ENCODE measurements around the gene PLCL2.

DNA sequence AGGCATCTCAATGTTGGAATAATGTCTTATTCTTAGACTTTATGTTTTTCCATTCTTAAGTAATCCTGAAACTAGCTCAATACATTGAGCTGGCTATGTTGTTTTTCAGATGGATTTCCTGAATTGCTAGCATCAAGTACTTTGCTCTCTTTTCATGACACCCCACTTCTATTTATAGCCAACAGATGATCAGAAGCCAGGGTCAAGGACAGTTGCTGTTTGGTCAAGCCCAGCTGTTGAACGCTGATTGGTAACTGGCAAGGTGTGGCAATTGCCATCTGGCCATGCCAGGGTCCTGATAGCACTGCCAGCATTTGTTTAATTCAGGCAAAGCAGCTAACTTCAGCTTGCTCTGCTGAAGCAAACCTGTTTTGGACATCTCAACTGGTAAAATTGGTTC, 46.2 kb upstream of the PLCL2 start:
- TF ChIP-seq CEBPB (IDR thresholded peaks at IDR 0.05; ENCODE audit: borderline replicate concordance in 1 of 2, low read depth in 2 of 2, low read length in 2 of 2) (no peak), POLR2A (IDR thresholded peaks at IDR 0.05; ENCODE audit: low read depth, low read length) (no peak), SMC3 (IDR thresholded peaks at IDR 0.05; ENCODE audit: borderline replicate concordance, low read length) (no peak), SREBF2 (IDR thresholded peaks at IDR 0.05; ENCODE audit: low read length) (no peak)
- TF ChIP-seq, protein P1, sequence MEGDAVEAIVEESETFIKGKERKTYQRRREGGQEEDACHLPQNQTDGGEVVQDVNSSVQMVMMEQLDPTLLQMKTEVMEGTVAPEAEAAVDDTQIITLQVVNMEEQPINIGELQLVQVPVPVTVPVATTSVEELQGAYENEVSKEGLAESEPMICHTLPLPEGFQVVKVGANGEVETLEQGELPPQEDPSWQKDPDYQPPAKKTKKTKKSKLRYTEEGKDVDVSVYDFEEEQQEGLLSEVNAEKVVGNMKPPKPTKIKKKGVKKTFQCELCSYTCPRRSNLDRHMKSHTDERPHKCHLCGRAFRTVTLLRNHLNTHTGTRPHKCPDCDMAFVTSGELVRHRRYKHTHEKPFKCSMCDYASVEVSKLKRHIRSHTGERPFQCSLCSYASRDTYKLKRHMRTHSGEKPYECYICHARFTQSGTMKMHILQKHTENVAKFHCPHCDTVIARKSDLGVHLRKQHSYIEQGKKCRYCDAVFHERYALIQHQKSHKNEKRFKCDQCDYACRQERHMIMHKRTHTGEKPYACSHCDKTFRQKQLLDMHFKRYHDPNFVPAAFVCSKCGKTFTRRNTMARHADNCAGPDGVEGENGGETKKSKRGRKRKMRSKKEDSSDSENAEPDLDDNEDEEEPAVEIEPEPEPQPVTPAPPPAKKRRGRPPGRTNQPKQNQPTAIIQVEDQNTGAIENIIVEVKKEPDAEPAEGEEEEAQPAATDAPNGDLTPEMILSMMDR (IDR thresholded peaks at IDR 0.05 in 2 of 3, conservative IDR thresholded peaks at IDR 0.05 in 1 of 3; ENCODE audit: control insufficient read depth in 2 of 3, extremely low read depth in 1 of 3, insufficient read depth in 1 of 3, low read depth in 3 of 3, low read length in 3 of 3): no peak
- TF ChIP-seq, protein P2, sequence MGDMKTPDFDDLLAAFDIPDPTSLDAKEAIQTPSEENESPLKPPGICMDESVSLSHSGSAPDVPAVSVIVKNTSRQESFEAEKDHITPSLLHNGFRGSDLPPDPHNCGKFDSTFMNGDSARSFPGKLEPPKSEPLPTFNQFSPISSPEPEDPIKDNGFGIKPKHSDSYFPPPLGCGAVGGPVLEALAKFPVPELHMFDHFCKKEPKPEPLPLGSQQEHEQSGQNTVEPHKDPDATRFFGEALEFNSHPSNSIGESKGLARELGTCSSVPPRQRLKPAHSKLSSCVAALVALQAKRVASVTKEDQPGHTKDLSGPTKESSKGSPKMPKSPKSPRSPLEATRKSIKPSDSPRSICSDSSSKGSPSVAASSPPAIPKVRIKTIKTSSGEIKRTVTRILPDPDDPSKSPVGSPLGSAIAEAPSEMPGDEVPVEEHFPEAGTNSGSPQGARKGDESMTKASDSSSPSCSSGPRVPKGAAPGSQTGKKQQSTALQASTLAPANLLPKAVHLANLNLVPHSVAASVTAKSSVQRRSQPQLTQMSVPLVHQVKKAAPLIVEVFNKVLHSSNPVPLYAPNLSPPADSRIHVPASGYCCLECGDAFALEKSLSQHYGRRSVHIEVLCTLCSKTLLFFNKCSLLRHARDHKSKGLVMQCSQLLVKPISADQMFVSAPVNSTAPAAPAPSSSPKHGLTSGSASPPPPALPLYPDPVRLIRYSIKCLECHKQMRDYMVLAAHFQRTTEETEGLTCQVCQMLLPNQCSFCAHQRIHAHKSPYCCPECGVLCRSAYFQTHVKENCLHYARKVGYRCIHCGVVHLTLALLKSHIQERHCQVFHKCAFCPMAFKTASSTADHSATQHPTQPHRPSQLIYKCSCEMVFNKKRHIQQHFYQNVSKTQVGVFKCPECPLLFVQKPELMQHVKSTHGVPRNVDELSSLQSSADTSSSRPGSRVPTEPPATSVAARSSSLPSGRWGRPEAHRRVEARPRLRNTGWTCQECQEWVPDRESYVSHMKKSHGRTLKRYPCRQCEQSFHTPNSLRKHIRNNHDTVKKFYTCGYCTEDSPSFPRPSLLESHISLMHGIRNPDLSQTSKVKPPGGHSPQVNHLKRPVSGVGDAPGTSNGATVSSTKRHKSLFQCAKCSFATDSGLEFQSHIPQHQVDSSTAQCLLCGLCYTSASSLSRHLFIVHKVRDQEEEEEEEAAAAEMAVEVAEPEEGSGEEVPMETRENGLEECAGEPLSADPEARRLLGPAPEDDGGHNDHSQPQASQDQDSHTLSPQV (IDR thresholded peaks at IDR 0.05): no peak
- TF ChIP-seq, protein P3, sequence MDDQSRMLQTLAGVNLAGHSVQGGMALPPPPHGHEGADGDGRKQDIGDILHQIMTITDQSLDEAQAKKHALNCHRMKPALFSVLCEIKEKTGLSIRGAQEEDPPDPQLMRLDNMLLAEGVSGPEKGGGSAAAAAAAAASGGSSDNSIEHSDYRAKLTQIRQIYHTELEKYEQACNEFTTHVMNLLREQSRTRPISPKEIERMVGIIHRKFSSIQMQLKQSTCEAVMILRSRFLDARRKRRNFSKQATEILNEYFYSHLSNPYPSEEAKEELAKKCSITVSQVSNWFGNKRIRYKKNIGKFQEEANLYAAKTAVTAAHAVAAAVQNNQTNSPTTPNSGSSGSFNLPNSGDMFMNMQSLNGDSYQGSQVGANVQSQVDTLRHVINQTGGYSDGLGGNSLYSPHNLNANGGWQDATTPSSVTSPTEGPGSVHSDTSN (IDR thresholded peaks at IDR 0.05; ENCODE audit: insufficient replicate concordance, low read depth, low read length): no peak
- TF ChIP-seq, protein P4, sequence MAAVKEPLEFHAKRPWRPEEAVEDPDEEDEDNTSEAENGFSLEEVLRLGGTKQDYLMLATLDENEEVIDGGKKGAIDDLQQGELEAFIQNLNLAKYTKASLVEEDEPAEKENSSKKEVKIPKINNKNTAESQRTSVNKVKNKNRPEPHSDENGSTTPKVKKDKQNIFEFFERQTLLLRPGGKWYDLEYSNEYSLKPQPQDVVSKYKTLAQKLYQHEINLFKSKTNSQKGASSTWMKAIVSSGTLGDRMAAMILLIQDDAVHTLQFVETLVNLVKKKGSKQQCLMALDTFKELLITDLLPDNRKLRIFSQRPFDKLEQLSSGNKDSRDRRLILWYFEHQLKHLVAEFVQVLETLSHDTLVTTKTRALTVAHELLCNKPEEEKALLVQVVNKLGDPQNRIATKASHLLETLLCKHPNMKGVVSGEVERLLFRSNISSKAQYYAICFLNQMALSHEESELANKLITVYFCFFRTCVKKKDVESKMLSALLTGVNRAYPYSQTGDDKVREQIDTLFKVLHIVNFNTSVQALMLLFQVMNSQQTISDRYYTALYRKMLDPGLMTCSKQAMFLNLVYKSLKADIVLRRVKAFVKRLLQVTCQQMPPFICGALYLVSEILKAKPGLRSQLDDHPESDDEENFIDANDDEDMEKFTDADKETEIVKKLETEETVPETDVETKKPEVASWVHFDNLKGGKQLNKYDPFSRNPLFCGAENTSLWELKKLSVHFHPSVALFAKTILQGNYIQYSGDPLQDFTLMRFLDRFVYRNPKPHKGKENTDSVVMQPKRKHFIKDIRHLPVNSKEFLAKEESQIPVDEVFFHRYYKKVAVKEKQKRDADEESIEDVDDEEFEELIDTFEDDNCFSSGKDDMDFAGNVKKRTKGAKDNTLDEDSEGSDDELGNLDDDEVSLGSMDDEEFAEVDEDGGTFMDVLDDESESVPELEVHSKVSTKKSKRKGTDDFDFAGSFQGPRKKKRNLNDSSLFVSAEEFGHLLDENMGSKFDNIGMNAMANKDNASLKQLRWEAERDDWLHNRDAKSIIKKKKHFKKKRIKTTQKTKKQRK (IDR thresholded peaks at IDR 0.05; ENCODE audit: low read depth, low read length): no peak
- TF ChIP-seq, protein P5, sequence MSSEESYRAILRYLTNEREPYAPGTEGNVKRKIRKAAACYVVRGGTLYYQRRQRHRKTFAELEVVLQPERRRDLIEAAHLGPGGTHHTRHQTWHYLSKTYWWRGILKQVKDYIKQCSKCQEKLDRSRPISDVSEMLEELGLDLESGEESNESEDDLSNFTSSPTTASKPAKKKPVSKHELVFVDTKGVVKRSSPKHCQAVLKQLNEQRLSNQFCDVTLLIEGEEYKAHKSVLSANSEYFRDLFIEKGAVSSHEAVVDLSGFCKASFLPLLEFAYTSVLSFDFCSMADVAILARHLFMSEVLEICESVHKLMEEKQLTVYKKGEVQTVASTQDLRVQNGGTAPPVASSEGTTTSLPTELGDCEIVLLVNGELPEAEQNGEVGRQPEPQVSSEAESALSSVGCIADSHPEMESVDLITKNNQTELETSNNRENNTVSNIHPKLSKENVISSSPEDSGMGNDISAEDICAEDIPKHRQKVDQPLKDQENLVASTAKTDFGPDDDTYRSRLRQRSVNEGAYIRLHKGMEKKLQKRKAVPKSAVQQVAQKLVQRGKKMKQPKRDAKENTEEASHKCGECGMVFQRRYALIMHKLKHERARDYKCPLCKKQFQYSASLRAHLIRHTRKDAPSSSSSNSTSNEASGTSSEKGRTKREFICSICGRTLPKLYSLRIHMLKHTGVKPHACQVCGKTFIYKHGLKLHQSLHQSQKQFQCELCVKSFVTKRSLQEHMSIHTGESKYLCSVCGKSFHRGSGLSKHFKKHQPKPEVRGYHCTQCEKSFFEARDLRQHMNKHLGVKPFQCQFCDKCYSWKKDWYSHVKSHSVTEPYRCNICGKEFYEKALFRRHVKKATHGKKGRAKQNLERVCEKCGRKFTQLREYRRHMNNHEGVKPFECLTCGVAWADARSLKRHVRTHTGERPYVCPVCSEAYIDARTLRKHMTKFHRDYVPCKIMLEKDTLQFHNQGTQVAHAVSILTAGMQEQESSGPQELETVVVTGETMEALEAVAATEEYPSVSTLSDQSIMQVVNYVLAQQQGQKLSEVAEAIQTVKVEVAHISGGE (CRISPR knock-in tag; IDR thresholded peaks at IDR 0.05): no peak
- TF ChIP-seq, protein P6, sequence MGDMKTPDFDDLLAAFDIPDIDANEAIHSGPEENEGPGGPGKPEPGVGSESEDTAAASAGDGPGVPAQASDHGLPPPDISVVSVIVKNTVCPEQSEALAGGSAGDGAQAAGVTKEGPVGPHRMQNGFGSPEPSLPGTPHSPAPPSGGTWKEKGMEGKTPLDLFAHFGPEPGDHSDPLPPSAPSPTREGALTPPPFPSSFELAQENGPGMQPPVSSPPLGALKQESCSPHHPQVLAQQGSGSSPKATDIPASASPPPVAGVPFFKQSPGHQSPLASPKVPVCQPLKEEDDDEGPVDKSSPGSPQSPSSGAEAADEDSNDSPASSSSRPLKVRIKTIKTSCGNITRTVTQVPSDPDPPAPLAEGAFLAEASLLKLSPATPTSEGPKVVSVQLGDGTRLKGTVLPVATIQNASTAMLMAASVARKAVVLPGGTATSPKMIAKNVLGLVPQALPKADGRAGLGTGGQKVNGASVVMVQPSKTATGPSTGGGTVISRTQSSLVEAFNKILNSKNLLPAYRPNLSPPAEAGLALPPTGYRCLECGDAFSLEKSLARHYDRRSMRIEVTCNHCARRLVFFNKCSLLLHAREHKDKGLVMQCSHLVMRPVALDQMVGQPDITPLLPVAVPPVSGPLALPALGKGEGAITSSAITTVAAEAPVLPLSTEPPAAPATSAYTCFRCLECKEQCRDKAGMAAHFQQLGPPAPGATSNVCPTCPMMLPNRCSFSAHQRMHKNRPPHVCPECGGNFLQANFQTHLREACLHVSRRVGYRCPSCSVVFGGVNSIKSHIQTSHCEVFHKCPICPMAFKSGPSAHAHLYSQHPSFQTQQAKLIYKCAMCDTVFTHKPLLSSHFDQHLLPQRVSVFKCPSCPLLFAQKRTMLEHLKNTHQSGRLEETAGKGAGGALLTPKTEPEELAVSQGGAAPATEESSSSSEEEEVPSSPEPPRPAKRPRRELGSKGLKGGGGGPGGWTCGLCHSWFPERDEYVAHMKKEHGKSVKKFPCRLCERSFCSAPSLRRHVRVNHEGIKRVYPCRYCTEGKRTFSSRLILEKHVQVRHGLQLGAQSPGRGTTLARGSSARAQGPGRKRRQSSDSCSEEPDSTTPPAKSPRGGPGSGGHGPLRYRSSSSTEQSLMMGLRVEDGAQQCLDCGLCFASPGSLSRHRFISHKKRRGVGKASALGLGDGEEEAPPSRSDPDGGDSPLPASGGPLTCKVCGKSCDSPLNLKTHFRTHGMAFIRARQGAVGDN (IDR thresholded peaks at IDR 0.05): no peak

Measured in GM12878 (cell line).